PC-9 (cell line): ENCODE measurements around the gene CLCN5. TPM values are rescaled to one million over a fixed set of nuclear protein-coding genes. Genes with fewer than 3 reads are reported as not detected.

Source experiments
- BruUV-seq: library from RNA; stranded (reverse); fragments of 400-500 nt; replicated peaks from 2 replicates; lab custom pipeline; 2021; lab: Mats Ljungman, UMichigan
- CTCF ChIA-PET: fragments of 300-600 bp; sonication (Branson Sonifier 250); formaldehyde crosslinking; loops from one replicate; lab custom pipeline; 2022; ENCODE audit warnings: antibody characterized with exemption; lab: Charles Lee
- POLR2A ChIA-PET: fragments of 300-600 bp; sonication (Branson Sonifier 250); formaldehyde crosslinking; loops from one replicate; lab custom pipeline; 2022; ENCODE audit warnings: antibody characterized with exemption; ENCODE audit not compliant: unreplicated experiment; lab: Charles Lee
- DNase-seq, 2 experiments: peaks; one replicate each; pipeline versions ENCODE4 v3.0.0 to v3.0.0-alpha.2; 2015 to 2022; ENCODE audit warnings: mixed read lengths in 1 of 2
- H2AFZ ChIP-seq: fragments of 200-600 bp; sonication (generic); 2 replicates; pipeline ENCODE4 v1.8.1; 2017; ENCODE audit warnings: antibody characterized with exemption
- H3F3A ChIP-seq: fragments of 200-600 bp; sonication (generic); 2 replicates; pipeline ENCODE4 v1.8.1; 2017; ENCODE audit warnings: antibody characterized with exemption, mild to moderate bottlenecking, low read depth; ENCODE audit not compliant: insufficient read depth
- H3K27ac ChIP-seq: fragments of 200-600 bp; sonication (generic); 2 replicates; pipeline ENCODE4 v1.6.1; 2016; ENCODE audit warnings: mixed run types
- H3K27me3 ChIP-seq: fragments of 200-600 bp; sonication (generic); 2 replicates; pipeline ENCODE4 v1.6.1; 2016; ENCODE audit warnings: low read depth, mixed run types; ENCODE audit not compliant: insufficient read depth
- H3K36me3 ChIP-seq: fragments of 200-600 bp; sonication (generic); 2 replicates; pipeline ENCODE4 v1.6.1; 2016; ENCODE audit warnings: low read depth, mixed run types
- H3K4me1 ChIP-seq: fragments of 200-600 bp; sonication (generic); replicated peaks from 2 replicates; pipeline ENCODE4 v1.6.1; 2016; ENCODE audit warnings: mixed run types; ENCODE audit not compliant: insufficient read depth
- H3K4me2 ChIP-seq: fragments of 200-600 bp; sonication (generic); 2 replicates; pipeline ENCODE4 v1.6.1; 2017; ENCODE audit warnings: mixed run types
- H3K4me3 ChIP-seq: fragments of 200-600 bp; sonication (generic); 2 replicates; pipeline ENCODE4 v1.6.1; 2016; ENCODE audit warnings: mixed run types
- H3K79me2 ChIP-seq: fragments of 200-600 bp; sonication (generic); 2 replicates; pipeline ENCODE4 v1.6.1; 2017; ENCODE audit warnings: low read depth, mixed run types
- H3K9me2 ChIP-seq: fragments of 200-600 bp; sonication (generic); 2 replicates; pipeline ENCODE4 v1.8.1; 2017; ENCODE audit warnings: mild to moderate bottlenecking; ENCODE audit not compliant: insufficient read depth
- H3K9me3 ChIP-seq: fragments of 200-600 bp; sonication (generic); 2 replicates; pipeline ENCODE4 v1.8.1; 2016; ENCODE audit warnings: low read depth; ENCODE audit not compliant: insufficient read depth
- H4K20me1 ChIP-seq: fragments of 200-600 bp; sonication (generic); 2 replicates; pipeline ENCODE4 v1.8.1; 2017; ENCODE audit not compliant: insufficient read depth
- CTCF ChIP-seq: fragments of 200-600 bp; sonication (generic); conservative IDR thresholded peaks from 2 replicates; pipeline ENCODE4 v1.6.1; 2017; ENCODE audit warnings: mixed run types, antibody characterized with exemption, mild to moderate bottlenecking, moderate library complexity
- EZH2 ChIP-seq: fragments of 200-600 bp; sonication (generic); IDR thresholded peaks from 2 replicates; pipeline ENCODE4 v1.8.0; 2017; ENCODE audit warnings: antibody characterized with exemption, low read depth
- intact Hi-C: fragments of 100-400 bp; cut with micrococcal nuclease; formaldehyde crosslinking; loops from one replicate; pipeline ENCODE4 v1.10.0; 2022; ENCODE audit not compliant: unreplicated experiment
- total RNA-seq: library from RNA; stranded (reverse); gene quantifications from 2 replicates; pipeline ENCODE4 v1.2.3, GENCODE V29; 2021

Gene CLCN5
- total RNA-seq, 1 experiment from 2014 or later, result 0.94 TPM

DNA sequence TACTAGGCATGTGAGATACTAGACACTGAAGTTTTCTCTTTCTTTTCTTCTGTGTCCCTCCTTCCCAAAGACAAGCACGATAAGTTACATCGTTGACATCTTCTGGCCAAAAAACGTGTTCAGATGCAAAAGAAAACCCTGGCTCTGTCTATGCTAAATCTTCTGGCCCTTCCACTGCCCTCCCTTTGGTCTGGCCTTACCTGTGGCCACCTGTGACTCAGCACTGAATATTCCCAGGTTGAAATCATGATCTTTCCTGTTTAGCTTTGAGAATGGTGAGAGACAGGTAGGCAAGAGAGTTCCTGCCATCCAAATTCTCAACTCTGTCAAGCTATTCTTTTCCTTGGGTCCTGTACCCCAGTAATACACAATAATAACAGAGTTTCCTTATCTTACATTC, 12.3 kb downstream of the CLCN5 start:
- DNase-seq, result no peak
- no peak overlapping the region for H3K4me2 ChIP-seq
- TF ChIP-seq EZH2 (no peak), CTCF (no peak)
- no peaks in the 10 kb centered on the region for H3K4me1 ChIP-seq
- POLR2A ChIA-PET, result no interaction called here
- H3K27me3 ChIP-seq, result no peaks in the 10 kb centered on the region
- no peaks in the 10 kb centered on the region for H4K20me1 ChIP-seq
- H2AFZ ChIP-seq, result no peak overlapping the region
- no TSS peak for BruUV-seq
- H3K36me3 ChIP-seq, result no peaks in the 10 kb centered on the region
- H3K9me3 ChIP-seq, result no peaks in the 10 kb centered on the region
- H3K79me2 ChIP-seq, result no peaks in the 10 kb centered on the region
- no peaks in the 10 kb centered on the region for H3F3A ChIP-seq
- CTCF ChIA-PET, result no interaction called here
- intact Hi-C loops, result no loop called here
- H3K9me2 ChIP-seq, result no peaks in the 10 kb centered on the region
- no peak overlapping the region for H3K27ac ChIP-seq
- H3K4me3 ChIP-seq, result no peak overlapping the region

DNA sequence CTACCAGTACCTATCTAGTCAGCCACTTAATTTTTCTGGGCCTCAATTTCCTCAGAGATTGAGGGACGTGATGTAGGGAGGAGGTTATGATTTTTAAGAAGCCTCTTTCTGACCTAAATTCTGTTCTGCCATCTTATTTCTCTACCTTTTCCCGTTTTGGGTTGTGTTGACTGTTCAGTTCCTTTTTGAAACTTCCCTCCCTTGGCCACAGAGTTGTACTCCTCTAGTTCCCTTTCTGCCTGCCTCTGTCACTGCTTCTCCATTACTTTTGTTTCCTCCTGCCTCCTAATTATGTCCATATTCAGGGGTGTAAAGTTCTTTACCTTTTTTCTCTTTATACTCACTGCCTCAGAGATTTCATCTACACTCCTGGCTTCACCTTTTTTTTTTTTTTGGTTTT, 25.4 kb downstream of the CLCN5 start:
- no TSS peak for BruUV-seq
- intact Hi-C loops, result no loop called here
- H3K4me1 ChIP-seq, result no peaks in the 10 kb centered on the region
- no peak overlapping the region for H3K27ac ChIP-seq
- H3K4me3 ChIP-seq, result no peak overlapping the region
- no peaks in the 10 kb centered on the region for H3K9me3 ChIP-seq
- DNase-seq, result no peak
- CTCF ChIA-PET, result no interaction called here
- POLR2A ChIA-PET, result no interaction called here
- H3K27me3 ChIP-seq, result no peaks in the 10 kb centered on the region
- no peaks in the 10 kb centered on the region for H4K20me1 ChIP-seq
- H3F3A ChIP-seq, result no peaks in the 10 kb centered on the region
- H3K9me2 ChIP-seq, result no peaks in the 10 kb centered on the region
- H3K4me2 ChIP-seq, result no peak overlapping the region
- no peak overlapping the region for H2AFZ ChIP-seq
- no peaks in the 10 kb centered on the region for H3K36me3 ChIP-seq
- no peaks in the 10 kb centered on the region for H3K79me2 ChIP-seq
- no peak for TF ChIP-seq EZH2
- TF ChIP-seq CTCF, result no peak

DNA sequence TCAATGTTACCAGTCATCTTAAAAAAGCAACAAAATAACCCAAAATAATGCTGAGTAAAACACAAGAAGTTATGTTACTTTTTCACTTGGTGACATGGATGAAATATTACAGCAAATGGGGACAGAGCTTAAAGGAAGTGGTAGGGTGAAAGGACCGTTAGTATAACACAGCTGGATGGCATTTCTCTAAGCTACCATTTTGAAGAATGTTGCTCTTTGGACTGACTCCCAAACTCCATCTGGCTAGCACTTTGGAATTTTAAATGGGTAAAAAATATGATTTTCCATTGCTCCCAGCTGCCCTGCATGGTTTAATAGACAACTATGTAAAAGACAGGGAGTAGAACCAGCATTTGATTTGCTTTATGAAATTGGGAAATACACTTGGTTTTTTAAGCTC, 27.6 kb downstream of the CLCN5 start:
- Histone ChIP-seq H4K20me1 (no peaks in the 10 kb centered on the region), H2AFZ (no peak overlapping the region), H3K4me3 (no peak overlapping the region), H3K4me1 (no peaks in the 10 kb centered on the region), H3K4me2 (no peak overlapping the region), H3K9me2 (no peaks in the 10 kb centered on the region), H3K27ac (no peak overlapping the region), H3K79me2 (no peaks in the 10 kb centered on the region), H3K36me3 (no peaks in the 10 kb centered on the region), H3F3A (no peaks in the 10 kb centered on the region), H3K9me3 (no peaks in the 10 kb centered on the region), H3K27me3 (no peaks in the 10 kb centered on the region)
- TF ChIP-seq CTCF, result no peak
- TF ChIP-seq EZH2, result no peak
- intact Hi-C loops, result no loop called here
- CTCF ChIA-PET, result no interaction called here
- BruUV-seq, result no TSS peak
- POLR2A ChIA-PET, result no interaction called here
- no peak for DNase-seq
